SJCRH30 (cell line): Measurements from ENCODE around the gene TTLL8. TPM values are rescaled to one million over a fixed set of nuclear protein-coding genes. Genes with fewer than 3 reads are reported as not detected.
"Not testable (repeated sequence)": the region's sequence is repeated elsewhere in the genome, so short reads cannot be mapped to it uniquely, and the experiment has no call there.

ENCODE experiments used
- DNase-seq, 2 experiments: peaks; one replicate each; pipeline ENCODE4 v3.0.0-alpha.2; 2015 to 2020
- H3K27ac ChIP-seq: fragments of 250-450 bp; sonication (Bioruptor Pico); 2 replicates; pipeline ENCODE4 v1.5.1; 2020; ENCODE audit warnings: mild to moderate bottlenecking, moderate library complexity
- H3K27me3 ChIP-seq: fragments of 250-450 bp; sonication (Bioruptor Pico); 2 replicates; pipeline ENCODE4 v1.5.1; 2020; ENCODE audit warnings: mild to moderate bottlenecking, moderate library complexity
- H3K36me3 ChIP-seq: fragments of 250-450 bp; sonication (Bioruptor Pico); 2 replicates; pipeline ENCODE4 v1.5.1; 2020; ENCODE audit warnings: mild to moderate bottlenecking, moderate library complexity
- H3K4me1 ChIP-seq: fragments of 250-450 bp; sonication (Bioruptor Pico); 2 replicates; pipeline ENCODE4 v1.5.1; 2020; ENCODE audit warnings: mild to moderate bottlenecking, moderate library complexity
- H3K4me3 ChIP-seq: fragments of 250-450 bp; sonication (Bioruptor Pico); 2 replicates; pipeline ENCODE4 v1.5.1; 2020; ENCODE audit warnings: mild to moderate bottlenecking, moderate library complexity
- H3K9me3 ChIP-seq: fragments of 250-450 bp; sonication (Bioruptor Pico); replicated peaks from 2 replicates; pipeline ENCODE4 v1.5.1; 2020; ENCODE audit warnings: mild to moderate bottlenecking, moderate library complexity
- total RNA-seq: library from RNA; depleted of rRNA; stranded (reverse); fragments of >200 nt; shearing (Covaris generic); gene quantifications from 2 replicates; pipeline ENCODE4 v1.2.3, GENCODE V29; 2014

Gene TTLL8
- total RNA-seq, 1 experiment from 2014 or later = not detected

DNA sequence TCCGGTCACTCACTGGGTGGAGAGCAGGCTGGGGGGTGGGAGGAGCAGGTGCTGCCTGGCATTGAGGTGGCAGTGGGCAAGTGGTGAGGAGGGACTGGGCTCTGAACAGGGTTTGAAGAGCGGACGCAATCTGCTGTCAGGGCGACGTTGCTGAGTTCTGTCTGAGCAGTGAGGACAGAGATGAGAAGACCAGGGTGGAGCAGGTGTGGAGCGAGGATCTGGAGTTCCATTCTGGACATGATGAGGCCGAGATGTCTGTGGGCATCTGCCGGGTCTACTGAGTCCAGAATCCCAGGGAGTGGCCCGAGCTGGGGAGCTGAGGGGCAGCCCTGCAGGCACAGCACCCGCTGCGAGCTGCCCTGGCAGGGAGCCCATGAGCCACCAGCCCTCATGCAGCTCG is 29.5 kb upstream of the TTLL8 start:
- Histone ChIP-seq H3K9me3 (peaks cover 13% of the 10 kb centered on the region), H3K27ac (no peak overlapping the region), H3K27me3 (peaks cover 17% of the 10 kb centered on the region), H3K36me3 (no peaks in the 10 kb centered on the region), H3K4me3 (no peak overlapping the region), H3K4me1 (peaks cover 4% of the 10 kb centered on the region; the same call in 1 of the 2 replicates)
- DNase-seq = no peak

DNA sequence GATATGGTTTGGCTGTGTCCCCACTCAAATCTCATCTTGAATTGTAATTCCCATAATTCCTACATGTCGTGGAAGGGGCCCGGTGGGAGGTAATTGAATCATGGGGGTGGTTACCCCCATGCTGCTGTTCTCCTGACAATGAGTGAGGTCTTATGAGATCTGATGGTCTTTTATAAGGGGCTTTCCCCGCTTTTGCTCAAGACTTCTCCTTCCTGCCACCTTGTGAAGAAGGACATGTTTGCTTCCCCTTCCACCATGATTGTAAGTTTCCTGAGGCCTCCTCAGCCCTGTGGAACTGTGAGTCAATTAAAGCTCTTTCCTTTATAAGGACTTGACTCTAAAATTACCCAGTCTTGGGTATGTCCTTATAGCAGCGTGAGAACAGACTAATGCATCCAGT is 28.9 kb upstream of the TTLL8 start:
- DNase-seq, H3K36me3 ChIP-seq, H3K4me3 ChIP-seq, H3K4me1 ChIP-seq, H3K27ac ChIP-seq: not testable (repeated sequence)
- Histone ChIP-seq H3K27me3 (peaks cover 22% of the 10 kb centered on the region), H3K9me3 (peaks cover 13% of the 10 kb centered on the region)

DNA sequence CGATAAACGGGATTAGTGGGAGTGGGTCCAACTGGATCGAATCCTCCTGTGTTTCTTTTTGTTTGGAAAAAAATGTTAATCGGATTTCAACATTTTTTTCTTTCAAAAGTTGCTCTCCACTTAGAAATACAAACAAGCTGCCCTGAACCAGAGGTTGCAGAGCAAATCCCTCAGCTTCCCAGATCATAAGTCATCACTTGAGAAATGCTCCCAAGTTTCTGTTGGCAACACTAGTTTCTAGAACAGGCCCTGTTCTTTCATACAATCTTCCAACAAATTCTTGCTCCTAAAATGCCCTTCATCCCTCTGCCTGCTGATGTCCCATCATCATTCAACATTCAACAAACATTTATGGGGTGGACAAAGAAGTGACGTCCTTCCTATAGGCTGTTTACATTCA is 28.4 kb upstream of the TTLL8 start:
- Histone ChIP-seq H3K9me3 (peaks cover 13% of the 10 kb centered on the region), H3K27ac (no peak overlapping the region), H3K27me3 (peaks cover 22% of the 10 kb centered on the region), H3K4me1 (peaks cover 4% of the 10 kb centered on the region; the same call in 1 of the 2 replicates), H3K4me3 (no peak overlapping the region), H3K36me3 (no peaks in the 10 kb centered on the region)
- no peak for DNase-seq

DNA sequence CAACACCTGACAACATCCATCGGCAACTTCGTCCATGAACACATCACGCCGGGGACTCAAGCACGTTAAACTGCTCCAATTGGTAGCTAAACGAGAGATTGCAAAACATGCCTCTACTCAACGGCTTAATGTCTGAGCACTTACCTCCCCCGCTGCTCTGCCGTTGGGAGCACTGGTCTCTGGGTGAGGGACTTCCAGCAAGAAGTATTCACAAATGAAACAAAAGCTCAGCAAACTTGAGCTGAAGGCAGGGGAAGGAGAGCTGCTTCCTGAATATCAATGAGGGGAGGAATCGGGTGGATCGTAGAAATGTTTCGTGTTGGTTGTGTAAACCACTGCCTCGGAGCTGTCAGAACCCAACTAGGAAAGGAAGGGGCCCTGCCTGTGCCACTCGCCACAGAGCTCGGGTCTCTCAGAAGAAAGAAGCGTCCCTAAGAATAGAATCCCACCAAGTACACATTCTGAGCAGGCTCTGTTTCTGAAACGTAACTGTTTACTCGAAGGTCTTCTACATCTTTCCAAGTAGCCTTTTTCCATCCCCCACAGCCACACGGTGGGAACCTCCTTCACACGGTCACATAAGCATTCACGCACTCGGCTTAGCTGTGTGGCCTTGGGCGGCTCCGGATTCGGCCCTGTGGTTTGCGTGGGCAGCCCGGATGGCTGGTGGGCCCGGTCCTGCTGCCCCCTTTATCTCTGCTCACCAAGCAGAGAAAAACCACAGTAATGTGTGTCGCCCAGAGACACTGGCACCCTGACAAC is 27.3 kb upstream of the TTLL8 start, which contains the start of gene MLC1:
Gene MLC1 (minus strand): TSS at position 216 of the 762 bp plus-strand sequence. CDS start 524 bp downstream, outside the sequence.
- peaks cover 13% of the 10 kb centered on the region for H3K9me3 ChIP-seq
- no peak within 1 kb of the TSS for H3K4me3 ChIP-seq
- no peaks in the 10 kb centered on the region for H3K36me3 ChIP-seq
- H3K27me3 ChIP-seq = peaks cover 27% of the 10 kb centered on the region
- H3K4me1 ChIP-seq = peaks cover 4% of the 10 kb centered on the region; the same call in 1 of the 2 replicates
- DNase-seq = no peak
- no peak within 1 kb of the TSS for H3K27ac ChIP-seq

DNA sequence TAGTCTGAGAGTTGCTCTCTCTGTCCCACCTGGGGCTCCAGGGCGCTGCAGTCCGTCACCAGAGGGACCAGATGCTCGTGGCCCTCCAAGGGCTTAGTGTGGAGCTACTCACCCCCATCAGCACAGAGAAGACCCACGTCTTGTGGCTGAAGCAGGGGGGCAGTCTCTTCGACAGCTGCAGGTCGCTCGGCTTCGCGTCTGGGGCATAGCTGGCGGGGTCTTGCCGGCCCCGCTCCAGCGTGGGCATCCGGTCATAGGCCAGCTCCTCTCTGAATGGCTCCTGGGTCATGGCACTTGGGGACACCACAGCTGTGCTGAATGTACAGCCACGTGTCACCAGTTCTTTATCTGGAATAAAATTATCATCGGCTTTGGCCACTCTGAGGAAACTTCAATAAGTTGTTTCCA is 26.5 kb upstream of the TTLL8 start:
- Histone ChIP-seq H3K4me3 (no peak overlapping the region), H3K4me1 (peaks cover 4% of the 10 kb centered on the region; the same call in 1 of the 2 replicates)
- no peak for DNase-seq

DNA sequence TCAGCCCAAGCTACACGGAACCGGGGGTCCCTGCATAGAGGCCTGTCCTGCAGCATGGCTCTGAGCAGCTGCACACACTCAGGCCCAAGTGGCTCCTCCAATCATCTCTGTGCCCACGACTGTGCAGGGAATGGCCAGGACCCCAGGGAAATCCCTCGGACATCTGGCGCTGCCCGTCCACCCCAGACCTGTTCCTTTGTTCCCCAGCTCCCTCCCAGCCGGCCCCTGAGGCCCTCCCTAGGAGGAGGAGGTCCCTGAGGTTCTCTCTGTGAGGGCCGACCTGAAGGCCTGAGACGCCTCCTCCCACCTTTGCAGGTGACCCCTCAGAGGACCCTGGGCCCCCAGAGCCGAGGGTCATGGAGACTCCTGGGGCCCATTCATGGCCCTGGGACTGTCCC is 26.0 kb upstream of the TTLL8 start:
- Histone ChIP-seq H3K27me3 (peaks cover 30% of the 10 kb centered on the region), H3K4me3 (no peak overlapping the region), H3K36me3 (no peaks in the 10 kb centered on the region), H3K27ac (no peak overlapping the region), H3K4me1 (peaks cover 4% of the 10 kb centered on the region; the same call in 1 of the 2 replicates), H3K9me3 (peaks cover 12% of the 10 kb centered on the region)
- peak; percentile 76 to 80 for DNase-seq

More for the DNA sequence above, 26.5 kb upstream of the TTLL8 start:
- no peak overlapping the region for H3K27ac ChIP-seq
- H3K9me3 ChIP-seq = peaks cover 13% of the 10 kb centered on the region
- no peaks in the 10 kb centered on the region for H3K36me3 ChIP-seq
- H3K27me3 ChIP-seq = peaks cover 29% of the 10 kb centered on the region

DNA sequence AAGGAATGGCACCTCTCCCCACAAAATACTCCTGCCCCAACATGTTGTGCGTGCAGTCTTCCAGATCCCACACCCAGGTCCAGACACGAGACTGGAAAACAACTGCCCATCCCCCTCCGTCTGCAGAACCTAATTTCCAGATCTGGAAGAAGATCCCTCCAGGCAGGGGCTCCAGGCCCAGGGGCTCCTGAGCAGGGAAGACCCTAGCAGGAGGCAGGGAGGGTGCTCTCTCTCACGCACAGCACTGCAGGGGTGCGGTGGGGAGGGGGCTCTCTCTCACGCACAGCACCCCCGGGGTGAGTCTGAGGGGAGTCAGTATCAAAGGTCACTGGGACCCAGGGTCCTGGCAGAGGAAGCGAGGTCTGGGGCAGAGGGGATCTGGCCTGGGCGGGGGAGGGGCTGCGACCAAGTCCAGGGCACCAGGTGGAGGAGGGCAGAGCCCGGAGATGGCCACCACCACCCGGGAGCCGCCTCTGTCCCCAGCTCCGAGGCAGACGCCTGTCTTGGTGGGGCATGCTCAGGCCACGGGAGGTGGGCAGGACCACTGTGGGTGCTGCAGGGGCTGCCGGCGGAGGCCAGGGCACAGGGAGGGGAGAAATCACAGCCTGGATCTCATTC is 25.5 kb upstream of the TTLL8 start:
- H3K27ac ChIP-seq = no peak overlapping the region
- no peak overlapping the region for H3K4me3 ChIP-seq
- DNase-seq = no peak
- peaks cover 30% of the 10 kb centered on the region for H3K27me3 ChIP-seq
- H3K9me3 ChIP-seq = peaks cover 9% of the 10 kb centered on the region; the same call in 1 of the 2 replicates
- no peaks in the 10 kb centered on the region for H3K36me3 ChIP-seq
- H3K4me1 ChIP-seq = peaks cover 4% of the 10 kb centered on the region; the same call in 1 of the 2 replicates

DNA sequence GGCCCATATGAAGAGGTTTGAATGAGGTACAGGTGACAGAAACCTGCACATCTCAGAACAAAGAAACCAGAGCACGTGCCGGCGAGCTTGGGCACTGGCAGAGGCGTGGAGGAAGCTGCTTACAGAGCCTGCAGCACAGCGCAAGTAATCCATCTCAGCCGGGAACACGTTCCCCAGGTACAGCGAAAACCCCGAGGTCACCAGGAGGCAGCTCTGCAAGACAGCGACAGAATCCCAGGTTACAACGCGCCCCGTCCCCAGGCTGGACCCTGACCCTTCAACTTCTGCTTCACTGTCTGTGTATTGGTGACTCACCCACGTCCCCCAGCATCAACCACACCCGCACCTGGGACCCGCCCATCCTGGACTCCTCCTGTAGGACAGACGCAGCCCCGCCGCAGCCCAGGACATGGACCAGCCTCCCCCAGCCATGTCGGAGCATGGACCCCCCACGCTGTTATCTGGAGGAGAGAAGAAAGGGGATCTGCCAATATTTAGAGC is 24.9 kb upstream of the TTLL8 start:
- Histone ChIP-seq H3K4me1 (peaks cover 4% of the 10 kb centered on the region; the same call in 1 of the 2 replicates), H3K4me3 (no peak overlapping the region), H3K9me3 (peaks cover 9% of the 10 kb centered on the region; the same call in 1 of the 2 replicates), H3K27me3 (peaks cover 30% of the 10 kb centered on the region), H3K27ac (no peak overlapping the region), H3K36me3 (no peaks in the 10 kb centered on the region)
- DNase-seq = no peak

DNA sequence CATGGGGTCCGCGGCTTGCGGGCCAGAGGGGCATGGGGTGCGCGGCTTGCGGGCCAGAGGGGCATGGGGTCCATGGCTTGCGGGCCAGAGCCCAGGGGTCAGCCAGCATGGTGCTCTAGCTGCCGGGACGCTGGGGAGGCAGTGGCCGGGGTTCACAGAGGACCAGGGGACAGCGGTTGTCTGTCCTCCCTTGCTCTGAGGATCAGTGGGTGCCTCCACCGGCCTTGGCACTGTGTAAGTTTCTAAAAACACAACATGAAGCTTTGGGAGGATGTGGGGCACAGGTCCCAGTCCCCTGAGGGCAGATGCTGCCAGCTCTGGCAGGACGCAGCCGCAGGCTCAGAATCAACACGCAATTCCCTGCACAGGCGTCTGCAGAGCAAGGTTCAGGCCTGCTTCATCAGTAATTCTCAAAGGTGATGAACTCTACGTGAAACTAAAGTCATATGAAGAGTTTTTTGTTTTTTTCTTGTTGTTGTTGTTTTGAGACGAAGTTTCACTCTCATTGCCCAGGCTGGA is 24.2 kb upstream of the TTLL8 start:
- H3K27ac ChIP-seq = no peak overlapping the region
- DNase-seq = no peak

DNA sequence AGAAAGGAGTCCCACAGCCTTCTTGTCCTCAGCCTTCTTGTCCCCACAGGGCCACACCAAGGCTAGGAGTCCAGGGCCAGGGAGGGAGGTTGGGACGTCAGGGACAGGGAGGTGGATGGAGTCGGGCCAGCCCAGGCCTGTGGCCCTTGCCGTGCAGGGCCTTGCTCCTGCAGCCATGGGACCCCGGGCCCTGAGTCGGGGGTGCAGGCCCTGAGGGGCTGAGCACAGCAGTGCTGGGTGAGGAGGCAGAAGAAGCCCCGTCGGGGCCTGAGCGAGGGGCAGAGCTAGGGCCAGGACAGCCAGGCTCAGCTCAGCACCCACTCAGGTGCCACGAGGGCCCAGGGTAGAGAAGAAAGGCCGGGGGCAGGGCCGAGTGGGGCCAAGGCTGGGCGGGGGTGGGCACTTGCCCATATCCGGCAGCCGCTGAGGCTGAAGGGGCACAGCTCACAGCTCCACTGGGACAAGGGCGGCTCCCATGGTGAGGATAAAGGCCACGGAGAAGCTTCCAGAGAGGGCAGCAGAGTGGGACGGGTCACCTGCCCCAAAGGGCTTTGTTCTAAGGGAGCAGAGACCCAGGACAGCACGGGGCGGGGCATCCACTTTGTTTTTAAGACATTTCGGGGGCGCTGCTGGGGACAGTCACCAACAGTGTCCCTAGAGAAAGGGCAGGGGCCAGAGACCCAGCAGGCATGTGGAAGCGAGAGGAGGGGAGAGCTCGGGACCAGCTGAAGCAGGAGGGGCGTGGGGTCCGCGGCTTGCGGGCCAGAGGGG is 23.5 kb upstream of the TTLL8 start:
- H3K9me3 ChIP-seq = 0 out of 2 replicates have a peak, but pooled peaks cover under 1% of the 10 kb centered on the region
- H3K27ac ChIP-seq = no peak overlapping the region
- H3K4me1 ChIP-seq = peaks cover 4% of the 10 kb centered on the region; the same call in 1 of the 2 replicates
- peaks cover 31% of the 10 kb centered on the region for H3K27me3 ChIP-seq
- DNase-seq = no peak
- H3K4me3 ChIP-seq = no peak overlapping the region
- H3K36me3 ChIP-seq = no peaks in the 10 kb centered on the region

More for the DNA sequence above, 24.2 kb upstream of the TTLL8 start:
- Histone ChIP-seq H3K27me3 (peaks cover 30% of the 10 kb centered on the region), H3K4me1 (peaks cover 4% of the 10 kb centered on the region; the same call in 1 of the 2 replicates), H3K36me3 (no peaks in the 10 kb centered on the region), H3K9me3 (peaks cover 7% of the 10 kb centered on the region; the same call in 1 of the 2 replicates), H3K4me3 (no peak overlapping the region)

DNA sequence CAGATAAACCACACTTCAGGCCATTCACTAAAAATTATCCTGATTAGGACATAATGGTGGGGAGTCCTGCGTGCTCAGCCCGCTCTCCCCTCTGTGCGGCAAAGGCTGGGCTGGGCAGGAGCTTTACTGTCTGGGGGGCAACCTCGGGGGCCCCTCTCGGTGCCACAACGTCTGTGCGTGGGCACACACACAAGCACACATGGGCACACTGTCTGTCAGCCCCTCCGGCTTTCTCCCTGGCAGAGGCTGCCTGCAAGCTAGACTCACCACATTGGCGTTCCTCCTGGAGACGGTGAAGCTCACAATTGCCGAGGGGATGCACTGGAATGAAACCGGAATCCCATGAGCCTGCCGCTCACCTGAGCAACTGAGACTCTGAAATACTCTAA is 22.0 kb upstream of the TTLL8 start:
- Histone ChIP-seq H3K27me3 (peaks cover 36% of the 10 kb centered on the region), H3K27ac (no peak overlapping the region), H3K9me3 (no peaks in the 10 kb centered on the region), H3K36me3 (no peaks in the 10 kb centered on the region), H3K4me1 (peaks cover 4% of the 10 kb centered on the region; the same call in 1 of the 2 replicates), H3K4me3 (no peak overlapping the region)
- no peak for DNase-seq

DNA sequence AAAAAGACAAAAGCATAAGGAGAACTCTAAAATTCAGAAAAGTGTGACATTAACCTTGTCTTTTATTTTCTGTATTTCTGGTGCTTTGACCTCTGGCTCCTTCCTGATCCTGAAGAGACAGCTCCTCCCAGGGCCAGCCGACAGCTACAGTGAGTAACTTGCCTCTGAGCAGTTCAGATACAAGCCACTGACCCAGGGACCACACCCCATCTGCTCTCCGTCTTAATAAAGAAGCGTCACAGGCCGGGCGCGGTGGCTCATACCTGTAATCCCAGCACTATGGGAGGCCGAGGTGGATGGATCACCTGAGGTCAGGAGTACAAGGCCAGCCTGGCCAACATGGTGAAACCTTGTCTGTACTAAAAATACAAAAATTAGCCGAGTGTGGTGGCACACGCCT is 20.7 kb upstream of the TTLL8 start:
- Histone ChIP-seq H3K4me1 (peaks cover 4% of the 10 kb centered on the region; the same call in 1 of the 2 replicates), H3K9me3 (no peaks in the 10 kb centered on the region), H3K27me3 (peaks cover 39% of the 10 kb centered on the region), H3K4me3 (no peak overlapping the region), H3K27ac (no peak overlapping the region), H3K36me3 (no peaks in the 10 kb centered on the region)
- no peak for DNase-seq

DNA sequence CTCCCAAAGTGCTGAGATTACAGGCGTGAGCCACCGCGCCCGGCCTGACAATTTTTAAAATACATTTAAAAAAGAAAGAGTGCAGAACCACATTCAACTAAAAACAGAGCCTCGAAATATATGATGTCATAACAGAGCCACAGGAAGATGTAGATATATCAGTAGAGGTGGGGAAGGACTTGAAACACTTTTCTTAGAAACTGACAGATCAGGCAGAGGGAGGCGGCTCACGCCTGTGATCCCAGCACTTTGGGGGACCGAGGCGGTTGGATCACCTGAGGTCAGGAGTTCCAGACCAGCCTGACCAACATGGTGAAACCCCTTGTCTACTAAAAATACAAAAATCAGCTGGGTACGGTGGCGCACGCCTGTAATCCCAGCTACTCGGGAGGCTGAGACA is 20.1 kb upstream of the TTLL8 start:
- Histone ChIP-seq H3K9me3 (no peaks in the 10 kb centered on the region), H3K36me3 (no peaks in the 10 kb centered on the region), H3K27ac (no peak overlapping the region), H3K4me3 (no peak overlapping the region), H3K4me1 (peaks cover under 1% of the 10 kb centered on the region; the same call in 1 of the 2 replicates), H3K27me3 (peaks cover 40% of the 10 kb centered on the region)
- no peak for DNase-seq
